ENCODE results near the gene LHFPL2.

LHFPL2 gene

GRCh38 chr5:78666041-78666444 is 17.5 kb upstream of the LHFPL2 start:
- no peak for DNase-seq

GRCh38 chr5:78665534-78665933 is 17.0 kb upstream of the LHFPL2 start:
- DNase-seq, result no peak

- DNase-seq, result no peak
Measured at GRCh38 chr5:78662323-78662722, 13.8 kb upstream of the LHFPL2 start.

GRCh38 chr5:78661691-78662090 is 13.1 kb upstream of the LHFPL2 start:
- no peak for DNase-seq

- DNase-seq, result no peak
Measured at GRCh38 chr5:78661044-78661443, 12.5 kb upstream of the LHFPL2 start.

- DNase-seq, result no peak
Measured at GRCh38 chr5:78660401-78660800, 11.8 kb upstream of the LHFPL2 start.

- DNase-seq, result no peak
Measured at GRCh38 chr5:78659714-78660113, 11.1 kb upstream of the LHFPL2 start.

- DNase-seq, result no peak
Measured at GRCh38 chr5:78659114-78659513, 10.5 kb upstream of the LHFPL2 start.

- DNase-seq, result no peak
Measured at GRCh38 chr5:78657201-78657600, 8.6 kb upstream of the LHFPL2 start.

- no peak for DNase-seq
Measured at GRCh38 chr5:78655746-78656290, 7.2 kb upstream of the LHFPL2 start.

- DNase-seq, result no peak
Measured at GRCh38 chr5:78654386-78654785, 5.8 kb upstream of the LHFPL2 start.

- no peak for DNase-seq
Measured at GRCh38 chr5:78653681-78654366, 5.3 kb upstream of the LHFPL2 start.

- no peak for DNase-seq
Measured at GRCh38 chr5:78653031-78653430, 4.5 kb upstream of the LHFPL2 start.

GRCh38 chr5:78651468-78651867 is 2.9 kb upstream of the LHFPL2 start:
- DNase-seq, result no peak

- no peak for DNase-seq
Measured at GRCh38 chr5:78650531-78650930, 2.0 kb upstream of the LHFPL2 start.

- no peak for DNase-seq
Measured at GRCh38 chr5:78649861-78650496, 1.4 kb upstream of the LHFPL2 start.

- no peak for DNase-seq
Measured at GRCh38 chr5:78649211-78649695, 681 bp upstream of the LHFPL2 start.

- no peak for DNase-seq
Measured at GRCh38 chr5:78647838-78648358, 674 bp downstream of the LHFPL2 start.

GRCh38 chr5:78647351-78647818 is 1.2 kb downstream of the LHFPL2 start:
- DNase-seq, result no peak

GRCh38 chr5:78644741-78645300 is 3.8 kb downstream of the LHFPL2 start:
- DNase-seq, result no peak

GRCh38 chr5:78644129-78644528 is 4.4 kb downstream of the LHFPL2 start:
- DNase-seq, result no peak

GRCh38 chr5:78642701-78643100 is 5.9 kb downstream of the LHFPL2 start:
- no peak for DNase-seq

GRCh38 chr5:78640662-78641474 is 7.7 kb downstream of the LHFPL2 start:
- no peak for DNase-seq

Data from T-helper 2 cell (primary cell).